GM06990 (cell line): ENCODE results near the gene VAV2.

Source experiments
- DNase-seq: peaks from one replicate; pipeline ENCODE4 v3.0.0-alpha.2; 2011; ENCODE audit not compliant: insufficient read length; ENCODE audit errors: extremely low read depth
- H3K27me3 ChIP-seq: replicated peaks from 2 replicates; pipeline ENCODE4 v1.6.0; 2011; ENCODE audit warnings: low read length; ENCODE audit not compliant: control insufficient read depth, insufficient read depth
- H3K36me3 ChIP-seq: 2 replicates; pipeline ENCODE4 v1.5.1; 2011; ENCODE audit warnings: low read length; ENCODE audit not compliant: control insufficient read depth, insufficient read depth
- H3K4me3 ChIP-seq: replicated peaks from 2 replicates; pipeline ENCODE4 v1.5.1; 2011; ENCODE audit warnings: low read depth, mild to moderate bottlenecking, control low read depth, low read length
- TF ChIP-seq, protein P1 (sequence below): IDR thresholded peaks from 2 replicates; pipeline ENCODE4 v1.5.1; 2011; ENCODE audit warnings: low read length, control low read depth, mild to moderate bottlenecking, inconsistent platforms; ENCODE audit not compliant: insufficient read depth, poor library complexity, severe bottlenecking

Gene VAV2

DNA sequence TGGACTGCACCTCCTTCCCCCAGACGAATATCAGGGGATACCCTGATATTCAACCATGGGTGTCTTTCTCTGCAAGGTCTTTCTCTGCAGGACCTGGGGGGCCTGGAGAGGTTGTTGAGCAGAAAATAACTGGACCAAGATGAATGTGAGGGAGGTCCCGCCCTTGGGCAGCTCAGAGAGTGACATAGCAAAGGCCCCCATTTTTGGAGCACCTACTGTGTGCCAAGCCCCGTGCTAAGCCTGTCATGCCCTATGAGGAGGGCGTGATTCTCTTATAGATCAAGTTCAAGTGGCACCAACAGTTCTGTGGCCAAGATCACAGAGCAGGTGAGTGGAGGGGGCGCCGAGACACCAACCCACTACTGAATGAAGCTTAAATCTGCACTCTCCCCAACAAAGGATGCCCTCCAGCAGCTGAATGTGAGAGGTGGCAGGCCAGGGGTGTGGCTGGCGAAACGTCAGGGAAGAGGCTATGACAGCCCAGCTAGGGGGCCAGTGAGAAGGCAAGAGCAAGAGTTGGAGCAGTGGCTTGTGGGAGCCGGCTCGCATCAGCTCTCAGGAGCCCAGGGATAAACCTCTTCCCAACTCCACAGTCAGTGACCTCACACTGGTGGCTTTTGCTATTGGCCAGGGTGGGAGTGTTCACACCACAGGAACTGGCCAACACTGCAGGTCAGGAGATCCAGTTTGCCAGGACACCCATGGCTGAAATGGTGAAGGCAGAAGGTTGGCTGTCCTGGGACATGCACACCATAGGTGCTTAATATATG, 259.3 kb downstream of the VAV2 start:
- H3K4me3 ChIP-seq: no peak overlapping the region
- H3K27me3 ChIP-seq: no peaks in the 10 kb centered on the region; the same call in 1 of the 2 replicates
- DNase-seq: no peak
- TF ChIP-seq, protein P1, sequence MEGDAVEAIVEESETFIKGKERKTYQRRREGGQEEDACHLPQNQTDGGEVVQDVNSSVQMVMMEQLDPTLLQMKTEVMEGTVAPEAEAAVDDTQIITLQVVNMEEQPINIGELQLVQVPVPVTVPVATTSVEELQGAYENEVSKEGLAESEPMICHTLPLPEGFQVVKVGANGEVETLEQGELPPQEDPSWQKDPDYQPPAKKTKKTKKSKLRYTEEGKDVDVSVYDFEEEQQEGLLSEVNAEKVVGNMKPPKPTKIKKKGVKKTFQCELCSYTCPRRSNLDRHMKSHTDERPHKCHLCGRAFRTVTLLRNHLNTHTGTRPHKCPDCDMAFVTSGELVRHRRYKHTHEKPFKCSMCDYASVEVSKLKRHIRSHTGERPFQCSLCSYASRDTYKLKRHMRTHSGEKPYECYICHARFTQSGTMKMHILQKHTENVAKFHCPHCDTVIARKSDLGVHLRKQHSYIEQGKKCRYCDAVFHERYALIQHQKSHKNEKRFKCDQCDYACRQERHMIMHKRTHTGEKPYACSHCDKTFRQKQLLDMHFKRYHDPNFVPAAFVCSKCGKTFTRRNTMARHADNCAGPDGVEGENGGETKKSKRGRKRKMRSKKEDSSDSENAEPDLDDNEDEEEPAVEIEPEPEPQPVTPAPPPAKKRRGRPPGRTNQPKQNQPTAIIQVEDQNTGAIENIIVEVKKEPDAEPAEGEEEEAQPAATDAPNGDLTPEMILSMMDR: no peak
- no peaks in the 10 kb centered on the region for H3K36me3 ChIP-seq

DNA sequence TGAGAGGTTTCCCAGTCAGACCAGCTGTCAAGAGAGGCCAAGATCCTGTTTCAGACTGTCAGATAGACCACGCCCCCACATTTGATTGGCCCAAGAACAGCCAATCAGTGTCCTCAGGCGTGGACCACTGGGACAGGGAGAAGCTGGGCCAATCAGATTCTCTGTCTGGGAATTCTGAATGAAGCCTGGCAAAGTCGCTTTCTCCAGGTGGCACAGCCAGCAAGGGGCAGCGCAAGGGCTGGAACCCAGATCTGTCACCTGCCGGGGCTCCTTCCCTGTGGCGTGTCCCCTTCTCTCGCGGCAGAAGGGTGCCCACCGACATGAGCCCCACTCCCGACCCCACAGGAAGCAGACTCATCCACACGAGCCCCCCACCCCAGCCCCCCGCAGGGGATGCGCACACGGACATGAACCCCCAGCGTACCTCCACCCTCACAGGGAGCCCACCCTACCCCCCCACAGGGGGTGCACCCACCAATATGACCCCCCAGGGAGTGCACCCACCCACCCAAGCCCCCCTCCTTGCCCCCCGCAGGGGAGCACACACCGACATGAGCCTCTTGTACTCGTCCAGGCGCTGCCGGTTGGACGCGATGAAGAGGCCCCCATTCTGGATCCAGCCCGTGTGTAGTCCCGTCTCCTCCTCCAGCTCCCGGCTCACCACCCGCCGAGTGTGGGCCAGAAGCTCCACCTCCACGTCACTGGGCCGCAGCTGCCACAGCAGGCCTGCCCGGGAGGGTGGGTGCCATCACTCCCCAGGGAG, 260.1 kb downstream of the VAV2 start:
- no peaks in the 10 kb centered on the region for H3K36me3 ChIP-seq
- no peak overlapping the region for H3K4me3 ChIP-seq
- no peak for DNase-seq
- H3K27me3 ChIP-seq: no peaks in the 10 kb centered on the region
- TF ChIP-seq, protein P1: no peak

DNA sequence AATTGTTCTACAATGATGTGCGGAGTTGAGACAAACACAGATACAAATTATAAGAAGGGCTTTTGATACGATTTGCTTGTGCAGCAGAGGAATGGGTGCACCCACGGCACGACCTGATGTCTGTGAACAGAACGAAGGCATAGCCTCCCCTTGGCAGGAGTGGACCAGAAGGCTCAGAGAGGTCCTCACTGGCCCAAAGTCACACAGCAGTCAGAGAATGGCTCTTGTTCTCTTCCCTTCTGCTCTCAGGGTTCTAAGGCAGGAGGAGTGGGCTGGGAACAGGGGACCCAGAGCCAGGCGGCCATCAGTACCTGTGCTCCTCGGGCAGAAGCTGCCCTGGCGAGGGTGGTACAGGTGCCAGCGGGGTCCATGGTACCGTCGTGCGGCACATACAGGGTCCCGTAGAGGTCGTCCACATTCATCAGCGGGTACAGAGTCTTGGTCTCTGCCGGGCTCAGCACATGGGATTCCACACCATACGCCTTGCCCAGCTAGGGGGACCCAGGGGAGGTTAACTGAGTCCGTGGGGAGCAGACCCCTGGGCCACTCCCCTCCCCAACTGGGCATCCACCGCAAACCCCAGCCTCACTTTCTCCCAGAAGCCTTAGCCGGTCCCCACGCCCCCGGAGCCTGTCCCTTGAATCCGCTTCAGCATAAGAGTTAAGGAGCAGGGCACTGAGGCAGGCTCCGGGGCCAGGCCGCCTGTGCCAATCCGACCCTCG, 261.0 kb downstream of the VAV2 start:
- peaks cover 3% of the 10 kb centered on the region; the same call in 1 of the 2 replicates for H3K27me3 ChIP-seq
- H3K4me3 ChIP-seq: no peak overlapping the region
- DNase-seq: no peak
- TF ChIP-seq, protein P1: no peak
- no peaks in the 10 kb centered on the region for H3K36me3 ChIP-seq

DNA sequence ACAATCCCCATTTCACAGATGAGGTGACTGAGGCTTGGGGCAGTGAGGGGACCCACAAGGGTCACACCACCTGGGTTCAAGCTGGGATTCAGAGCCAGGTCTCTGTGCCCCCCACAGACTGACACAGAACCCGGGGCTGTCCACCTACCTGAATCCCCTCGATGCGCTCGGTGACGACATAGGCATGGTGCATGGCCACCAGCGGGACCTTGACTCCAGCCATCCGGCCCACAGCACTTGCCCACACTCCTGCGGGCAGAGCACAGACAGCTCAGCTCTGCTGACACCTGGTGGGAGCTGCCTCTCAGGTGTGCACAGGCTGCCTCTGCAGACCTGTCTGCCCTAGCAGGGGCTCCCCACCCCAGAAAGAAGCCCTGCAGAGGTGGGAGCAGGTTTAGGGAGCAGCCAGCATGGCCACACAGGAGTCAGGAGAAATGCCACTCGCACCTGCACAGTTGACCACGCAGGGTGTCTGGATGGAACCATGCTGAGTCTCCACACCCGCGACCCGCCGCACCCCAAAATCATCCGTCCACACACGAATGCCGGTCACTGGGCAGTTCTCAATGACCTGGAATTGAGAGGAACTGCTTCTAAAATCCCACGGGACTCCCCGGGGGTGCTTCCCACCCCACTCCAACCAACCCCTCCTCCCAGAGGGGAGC, 262.4 kb downstream of the VAV2 start:
- no peak for DNase-seq
- H3K36me3 ChIP-seq: no peaks in the 10 kb centered on the region
- H3K27me3 ChIP-seq: peaks cover 3% of the 10 kb centered on the region; the same call in 1 of the 2 replicates

More for the DNA sequence above, 262.4 kb downstream of the VAV2 start:
- TF ChIP-seq, protein P1: no peak
- H3K4me3 ChIP-seq: no peak overlapping the region
